Measurements from ENCODE around the gene SHISA8. TPM values are rescaled to one million over a fixed set of nuclear protein-coding genes. Genes with fewer than 3 reads are reported as not detected.
"Not testable (repeated sequence)": the region's sequence is repeated elsewhere in the genome, so short reads cannot be mapped to it uniquely, and the experiment has no call there.

The SHISA8 gene
- total RNA-seq, 1 experiment from 2014 or later, result 2.4 TPM

- TF ChIP-seq E2F1 (CRISPR knock-in tag; IDR thresholded peaks at IDR 0.05), result no peak
- no peak for TF ChIP-seq MLX (CRISPR knock-in tag; IDR thresholded peaks at IDR 0.05)
- TF ChIP-seq ZNF232 (CRISPR knock-in tag; IDR thresholded peaks at IDR 0.05), result no peak
- TF ChIP-seq SOX15 (CRISPR knock-in tag; IDR thresholded peaks at IDR 0.05), result no peak
- no peak for TF ChIP-seq ZBTB21 (CRISPR knock-in tag; IDR thresholded peaks at IDR 0.05; ENCODE audit: borderline replicate concordance)
Measured at GRCh38 chr22:41870786-41871185, 44.1 kb downstream of the SHISA8 start (continued).

GRCh38 chr22:41870081-41870480, 44.8 kb downstream of the SHISA8 start:
- CTCF ChIA-PET, H3K4me1 Mint-ChIP-seq: not testable (repeated sequence)

GRCh38 chr22:41868556-41868955, 46.3 kb downstream of the SHISA8 start:
- no peak overlapping the region for H3K27ac Mint-ChIP-seq
- peaks cover 56% of the 10 kb centered on the region for H3K36me3 Mint-ChIP-seq
- no peaks in the 10 kb centered on the region for H3K27me3 Mint-ChIP-seq (ENCODE audit: low read depth)
- ChIA-PET CTCF (no interaction called here), POLR2A (no interaction called here)
- ATAC-seq (no peak), DNase-seq (ENCODE audit: low spot score) (no peak)
- no peaks in the 10 kb centered on the region for H3K9me3 Mint-ChIP-seq
- TF ChIP-seq IRF2 (CRISPR knock-in tag; IDR thresholded peaks at IDR 0.05; ENCODE audit: borderline replicate concordance, low read depth) (no peak), TEAD1 (CRISPR knock-in tag; IDR thresholded peaks at IDR 0.05) (no peak), CTCF (IDR thresholded peaks at IDR 0.05) (no peak), SMAD3 (CRISPR knock-in tag; IDR thresholded peaks at IDR 0.05; ENCODE audit: borderline replicate concordance) (no peak), ATF2 (CRISPR knock-in tag; IDR thresholded peaks at IDR 0.05; ENCODE audit: borderline replicate concordance, low read depth) (no peak), NR1H2 (CRISPR knock-in tag; IDR thresholded peaks at IDR 0.05) (no peak), E2F4 (CRISPR knock-in tag; IDR thresholded peaks at IDR 0.05; ENCODE audit: borderline replicate concordance, low read depth) (no peak), OVOL2 (CRISPR knock-in tag; IDR thresholded peaks at IDR 0.05; ENCODE audit: borderline replicate concordance) (no peak)
- peaks cover under 1% of the 10 kb centered on the region for H3K4me1 Mint-ChIP-seq
- H3K4me3 Mint-ChIP-seq, result no peak overlapping the region

More at GRCh38 chr22:41870081-41870480, 44.8 kb downstream of the SHISA8 start:
- Mint-ChIP-seq H3K36me3 (peaks cover 68% of the 10 kb centered on the region), H3K27ac (0 out of 2 replicates have a peak overlapping the region, but pooled peaks have one; percentile 57)
- H3K27me3 Mint-ChIP-seq (ENCODE audit: low read depth); H3K4me3 Mint-ChIP-seq; DNase-seq (ENCODE audit: low spot score); H3K9me3 Mint-ChIP-seq; POLR2A ChIA-PET; ATAC-seq: not testable (repeated sequence)

- no peak for ATAC-seq
- POLR2A ChIA-PET, result interaction anchor here (2.1 kb wide), 1 partner anchor 31 kb away, joined by 7 read pairs; the partner anchor contains the start of gene SREBF2
- Mint-ChIP-seq H3K36me3 (peaks cover 25% of the 10 kb centered on the region), H3K4me3 (no peak overlapping the region), H3K27me3 (ENCODE audit: low read depth) (no peaks in the 10 kb centered on the region), H3K4me1 (peaks cover 15% of the 10 kb centered on the region), H3K27ac (peak overlapping the region; percentile 73; the same call in 1 of the 2 replicates), H3K9me3 (no peaks in the 10 kb centered on the region)
- DNase-seq (ENCODE audit: low spot score), result no peak
- CTCF ChIA-PET, result interaction anchor here (1.4 to 2.6 kb wide), 4 partner anchors 62 to 196 kb away, joined by 3 to 33 read pairs (median 7); no protein-coding TSS in a partner anchor
- TF ChIP-seq SMAD4 (CRISPR knock-in tag; IDR thresholded peaks at IDR 0.05) (no peak), FOXJ3 (CRISPR knock-in tag; IDR thresholded peaks at IDR 0.05; ENCODE audit: borderline replicate concordance) (no peak), ATF3 (CRISPR knock-in tag; conservative IDR thresholded peaks at IDR 0.05) (no peak), ZNF423 (CRISPR knock-in tag; IDR thresholded peaks at IDR 0.05) (no peak), TEAD4 (CRISPR knock-in tag; IDR thresholded peaks at IDR 0.05) (no peak), NFE2L1 (CRISPR knock-in tag; IDR thresholded peaks at IDR 0.05) (no peak), AR (CRISPR knock-in tag; IDR thresholded peaks at IDR 0.05) (no peak), HMGA2 (CRISPR knock-in tag; IDR thresholded peaks at IDR 0.05) (no peak)
Measured at GRCh38 chr22:41863472-41863871, 51.4 kb downstream of the SHISA8 start.

Data from WTC11 (cell line).